Left lung (tissue), 10 donors: Measurements from ENCODE around the gene CACNA1I. TPM values are rescaled to one million over a fixed set of nuclear protein-coding genes. Genes with fewer than 3 reads are reported as not detected.

ENCODE experiments used
- ATAC-seq: fragments of 200-7000 bp; cut with Tn5 transposase; one replicate; pipeline ENCODE4 v1.9.1; 2020; ENCODE audit warnings: moderate library complexity
- DNase-seq, 4 donors: peaks; one replicate each; pipeline ENCODE4 v3.0.0-alpha.2; 2013 to 2020
- H3K27ac ChIP-seq, 2 donors: fragments of 200-600 bp; sonication (generic) in 1 of 2; one replicate each; pipeline versions ENCODE4 v1.5.0 to v1.8.0; 2020 to 2021
- H3K27me3 ChIP-seq, 2 donors: fragments of 200-600 bp; sonication (generic) in 1 of 2; one replicate each; pipeline versions ENCODE4 v1.5.0 to v1.8.0; 2020 to 2021
- H3K36me3 ChIP-seq, 2 donors: fragments of 200-600 bp; sonication (generic) in 1 of 2; one replicate each; pipeline versions ENCODE4 v1.5.0 to v1.8.0; 2020 to 2021
- H3K4me1 ChIP-seq, 2 donors: fragments of 200-600 bp; one replicate each; pipeline ENCODE4 v1.8.0; 2021
- H3K4me3 ChIP-seq, 2 donors: fragments of 200-600 bp; sonication (generic) in 1 of 2; one replicate each; pipeline versions ENCODE4 v1.5.0 to v1.8.0; 2020 to 2021; ENCODE audit warnings: mild to moderate bottlenecking in 1 of 2
- H3K9me3 ChIP-seq, 2 donors: fragments of 200-600 bp; sonication (generic) in 1 of 2; one replicate each; pipeline versions ENCODE4 v1.5.0 to v1.8.0; 2020 to 2021
- intact Hi-C, 2 donors: fragments of 100-400 bp; cut with DNase I; formaldehyde crosslinking; loops; one replicate each; pipeline versions ENCODE4 v1.11.2 to v1.14.2; 2022
- polyA plus RNA-seq, 6 donors: library from polyadenylated mRNA; unstranded; fragments of 120-200 nt; gene quantifications; one replicate each; pipeline ENCODE4 v1.2.1, GENCODE V29; 2013; ENCODE audit not compliant: insufficient read length in 6 of 6
- total RNA-seq, 2 donors: library from RNA; stranded (reverse); fragmentation: NEBNext Ultra II Directional; extraction: Animal tissue kit (Norgen Biotek cat#: 25700); gene quantifications; one replicate each; pipeline ENCODE4 v1.2.1, GENCODE V29; 2021
- TF ChIP-seq, protein P1 (sequence below), 2 donors: fragments of 200-600 bp; sonication (generic) in 1 of 2; IDR thresholded peaks; one replicate each; pipeline versions ENCODE4 v1.5.0 to v1.8.0; 2021; ENCODE audit warnings: antibody characterized with exemption in 2 of 2
- donor health status: DM: no; HTN: yes; CAD: no.
- donor health status: DM: no; HTN: no; CAD: no.

The CACNA1I gene
- total and polyA plus RNA-seq, 8 donors: 0.03 to 0.35 (median 0.09) TPM

DNA sequence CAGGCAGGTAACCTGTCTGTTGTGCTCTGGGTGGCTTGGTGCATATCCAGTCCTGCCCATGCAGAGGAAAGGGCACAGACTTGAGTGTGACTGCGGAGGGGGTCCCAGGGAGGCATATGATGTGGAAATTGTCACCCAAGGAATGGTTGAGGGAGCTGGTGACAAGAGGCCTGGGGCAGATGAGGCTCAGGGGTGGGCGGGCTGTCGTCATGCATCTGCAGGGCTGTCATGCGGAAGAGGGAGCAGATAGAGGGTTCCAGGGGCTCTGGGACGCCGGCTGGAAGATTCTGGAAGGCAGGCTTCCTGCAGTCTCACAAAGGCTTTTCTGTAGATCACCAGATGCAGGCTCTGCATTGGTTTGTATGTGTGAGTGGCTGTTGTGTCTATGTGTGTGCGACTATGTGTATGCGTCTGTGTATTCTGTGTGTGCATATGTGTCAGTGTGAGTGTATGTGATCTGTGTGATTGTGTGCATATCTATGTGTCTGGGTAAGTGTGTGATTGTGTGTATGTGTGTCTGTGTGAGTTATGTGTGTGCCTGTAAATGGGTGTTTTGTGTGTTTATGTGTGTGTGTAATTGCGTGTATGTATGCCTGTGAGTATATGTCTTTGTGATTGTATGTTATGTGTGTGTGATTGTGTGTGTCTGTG lies 7.6 kb upstream of the CACNA1I start:
- no peak for ATAC-seq
- TF ChIP-seq, protein P1, sequence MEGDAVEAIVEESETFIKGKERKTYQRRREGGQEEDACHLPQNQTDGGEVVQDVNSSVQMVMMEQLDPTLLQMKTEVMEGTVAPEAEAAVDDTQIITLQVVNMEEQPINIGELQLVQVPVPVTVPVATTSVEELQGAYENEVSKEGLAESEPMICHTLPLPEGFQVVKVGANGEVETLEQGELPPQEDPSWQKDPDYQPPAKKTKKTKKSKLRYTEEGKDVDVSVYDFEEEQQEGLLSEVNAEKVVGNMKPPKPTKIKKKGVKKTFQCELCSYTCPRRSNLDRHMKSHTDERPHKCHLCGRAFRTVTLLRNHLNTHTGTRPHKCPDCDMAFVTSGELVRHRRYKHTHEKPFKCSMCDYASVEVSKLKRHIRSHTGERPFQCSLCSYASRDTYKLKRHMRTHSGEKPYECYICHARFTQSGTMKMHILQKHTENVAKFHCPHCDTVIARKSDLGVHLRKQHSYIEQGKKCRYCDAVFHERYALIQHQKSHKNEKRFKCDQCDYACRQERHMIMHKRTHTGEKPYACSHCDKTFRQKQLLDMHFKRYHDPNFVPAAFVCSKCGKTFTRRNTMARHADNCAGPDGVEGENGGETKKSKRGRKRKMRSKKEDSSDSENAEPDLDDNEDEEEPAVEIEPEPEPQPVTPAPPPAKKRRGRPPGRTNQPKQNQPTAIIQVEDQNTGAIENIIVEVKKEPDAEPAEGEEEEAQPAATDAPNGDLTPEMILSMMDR (IDR thresholded peaks at IDR 0.05): no peak
- Histone ChIP-seq H3K4me1 (peaks cover 0 to 5% of the 10 kb centered on the region in 2 donors), H3K27me3 (peaks cover 8 to 60% of the 10 kb centered on the region in 2 donors), H3K9me3 (no peaks in the 10 kb centered on the region), H3K27ac (no peak overlapping the region), H3K4me3 (no peak overlapping the region), H3K36me3 (no peaks in the 10 kb centered on the region)
- intact Hi-C loops: no loop called here
- no peak for DNase-seq

DNA sequence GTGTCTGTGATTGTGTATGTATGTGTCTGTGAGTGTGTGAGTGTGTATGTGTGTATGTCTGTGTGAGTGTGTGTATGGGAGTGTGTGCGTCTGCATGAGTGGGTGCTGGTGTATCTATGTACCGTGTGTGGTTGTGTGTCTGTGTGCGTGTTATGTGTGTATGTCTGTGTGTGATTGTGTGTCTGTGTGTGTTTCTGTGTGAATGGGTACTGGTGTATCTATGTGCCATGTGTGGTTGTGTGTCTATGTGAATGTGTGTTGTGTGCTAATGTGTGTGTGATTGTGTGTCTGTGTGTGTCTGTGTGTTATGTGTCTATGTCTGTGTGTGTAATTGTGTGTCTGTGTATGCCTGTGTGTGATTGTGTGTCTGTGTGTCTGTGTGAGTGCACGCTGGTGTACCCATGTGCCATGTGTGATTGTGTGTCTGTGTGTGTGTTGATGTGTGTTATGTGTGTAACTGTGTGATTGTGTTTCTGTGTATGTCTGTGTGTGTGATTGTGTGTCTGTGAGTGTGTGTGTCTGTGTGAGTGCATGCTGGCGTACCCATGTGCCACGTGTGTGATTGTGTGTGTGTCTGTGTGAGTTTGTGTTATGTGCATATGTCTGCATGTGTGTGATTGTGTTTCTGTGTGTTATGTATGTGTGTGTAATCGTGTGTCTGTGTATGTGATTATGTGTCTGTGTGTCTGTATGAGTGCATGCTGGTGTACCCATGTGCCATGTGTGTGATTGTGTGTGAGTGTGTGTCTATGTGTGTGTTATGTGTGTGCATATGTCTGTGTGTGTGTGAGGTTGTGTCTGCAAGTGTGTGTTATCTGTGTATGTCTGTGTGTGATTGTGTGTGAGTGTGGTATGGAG lies 6.8 kb upstream of the CACNA1I start:
- DNase-seq: no peak
- intact Hi-C loops: no loop called here
- H3K9me3 ChIP-seq: no peaks in the 10 kb centered on the region
- H3K4me3 ChIP-seq: no peak overlapping the region
- no peaks in the 10 kb centered on the region for H3K4me1 ChIP-seq
- TF ChIP-seq, protein P1 (IDR thresholded peaks at IDR 0.05): no peak
- H3K27me3 ChIP-seq: peaks cover 0 to 57% of the 10 kb centered on the region in 2 donors
- no peak for ATAC-seq
- no peak overlapping the region for H3K27ac ChIP-seq
- H3K36me3 ChIP-seq: no peaks in the 10 kb centered on the region

DNA sequence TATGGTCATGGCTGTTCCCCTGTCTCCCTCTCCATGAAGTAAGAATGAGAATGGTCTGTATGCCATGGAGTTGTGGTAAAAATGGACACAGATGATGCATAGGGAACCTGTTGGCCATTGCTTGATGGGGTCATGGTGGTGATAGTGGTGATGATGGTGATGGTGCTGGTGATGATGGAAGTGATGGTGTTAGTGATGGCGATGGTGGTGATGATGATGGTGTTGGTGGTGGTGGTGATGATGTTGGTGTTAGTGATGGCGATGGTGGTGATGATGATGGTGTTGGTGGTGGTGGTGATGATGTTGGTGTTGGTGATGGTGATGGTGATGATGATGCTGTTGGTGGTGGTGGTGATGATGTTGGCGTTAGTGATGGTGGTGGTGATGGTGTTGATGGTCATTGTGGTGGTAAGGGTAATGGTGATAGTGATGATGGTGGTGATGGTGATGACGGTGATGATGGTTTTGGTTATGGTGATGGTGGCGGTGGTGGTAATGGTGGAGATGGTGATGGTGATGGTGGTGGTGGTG lies 5.1 kb upstream of the CACNA1I start:
- H3K4me1 ChIP-seq: no peaks in the 10 kb centered on the region
- H3K27ac ChIP-seq: no peak overlapping the region
- peaks cover 0 to 45% of the 10 kb centered on the region in 2 donors for H3K27me3 ChIP-seq
- H3K36me3 ChIP-seq: no peaks in the 10 kb centered on the region
- no peak overlapping the region for H3K4me3 ChIP-seq
- no peaks in the 10 kb centered on the region for H3K9me3 ChIP-seq
- ATAC-seq: no peak
- DNase-seq: no peak
- TF ChIP-seq, protein P1 (IDR thresholded peaks at IDR 0.05): no peak
- intact Hi-C loops: no loop called here

DNA sequence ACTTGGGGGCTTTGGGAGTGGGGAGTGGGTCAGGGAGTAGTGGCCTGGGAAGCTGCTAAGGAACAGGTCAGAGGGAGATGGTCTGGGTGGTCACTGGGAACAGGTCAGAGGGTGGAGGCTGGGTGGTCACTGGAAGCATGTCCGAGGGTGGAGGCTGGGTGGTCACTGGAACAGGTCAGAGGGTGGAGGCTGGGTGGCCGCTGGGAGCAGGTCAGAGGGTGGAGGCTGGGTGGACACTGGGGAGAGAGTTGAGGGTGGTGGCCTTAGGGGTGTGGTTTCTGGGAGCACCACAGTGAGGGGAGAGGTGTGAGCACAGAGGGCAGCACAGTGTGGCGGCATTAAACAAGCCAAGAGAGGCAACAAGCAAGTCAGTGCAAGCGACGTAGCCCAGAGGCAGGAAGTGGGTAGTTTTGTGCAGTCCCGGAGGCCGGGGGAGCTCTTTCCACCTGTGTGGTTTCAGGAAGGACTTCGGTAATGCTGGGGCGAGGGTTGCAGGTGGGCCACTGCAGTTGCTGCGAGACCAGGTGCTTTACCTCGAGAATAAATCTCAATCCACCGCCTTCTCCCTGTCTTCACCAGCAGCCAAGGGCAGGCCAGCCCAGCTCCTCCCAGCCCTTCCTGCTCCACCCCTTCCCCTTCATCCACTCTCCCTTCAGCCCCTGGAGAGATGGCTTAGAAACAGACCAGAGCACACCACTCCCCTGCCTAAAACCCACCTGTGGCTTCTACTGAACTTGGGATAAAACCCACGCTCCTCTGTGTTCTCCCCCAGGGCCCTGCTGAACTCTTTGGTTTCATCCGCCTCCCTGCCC lies 3.2 kb upstream of the CACNA1I start:
- DNase-seq: no peak
- peaks cover 0 to 42% of the 10 kb centered on the region in 2 donors for H3K27me3 ChIP-seq
- TF ChIP-seq, protein P1 (IDR thresholded peaks at IDR 0.05): no peak
- intact Hi-C loops: no loop called here
- ATAC-seq: no peak
- no peaks in the 10 kb centered on the region for H3K4me1 ChIP-seq
- no peak overlapping the region for H3K4me3 ChIP-seq
- H3K27ac ChIP-seq: no peak overlapping the region
- no peaks in the 10 kb centered on the region for H3K36me3 ChIP-seq
- H3K9me3 ChIP-seq: no peaks in the 10 kb centered on the region
